Suprapubic skin (tissue), 4 donors: Measurements from ENCODE around the gene STARD13. TPM values are rescaled to one million over a fixed set of nuclear protein-coding genes. Genes with fewer than 3 reads are reported as not detected.

Source experiments
- DNase-seq, 2 donors: peaks; one replicate each; pipeline ENCODE4 v3.0.0-alpha.2; 2019; ENCODE audit warnings: low spot score in 2 of 2
- H3K27ac ChIP-seq: fragments of 200-600 bp; sonication (generic); one replicate; pipeline ENCODE4 v1.5.1; 2019
- H3K27me3 ChIP-seq: fragments of 200-600 bp; sonication (generic); one replicate; pipeline ENCODE4 v1.5.1; 2019
- H3K36me3 ChIP-seq: fragments of 200-600 bp; sonication (generic); one replicate; pipeline ENCODE4 v1.5.1; 2019
- H3K4me1 ChIP-seq: fragments of 200-600 bp; sonication (generic); one replicate; pipeline ENCODE4 v1.5.1; 2019
- H3K4me3 ChIP-seq: fragments of 200-600 bp; sonication (generic); one replicate; pipeline ENCODE4 v1.5.1; 2019; ENCODE audit warnings: mild to moderate bottlenecking
- H3K9me3 ChIP-seq: fragments of 200-600 bp; sonication (generic); one replicate; pipeline ENCODE4 v1.5.1; 2019
- CTCF ChIP-seq, 2 donors: fragments of 200-600 bp in 1 of 2; fragments of 450-650 bp in 1 of 2; sonication (generic) in 1 of 2; IDR thresholded peaks; one replicate each; pipeline ENCODE4 v1.5.1; 2016 to 2019; ENCODE audit warnings: antibody characterized with exemption in 2 of 2, mild to moderate bottlenecking in 1 of 2, moderate library complexity in 1 of 2
- EP300 ChIP-seq: sonication (generic); formaldehyde crosslinking; IDR thresholded peaks from one replicate; pipeline ENCODE4 v1.6.1; 2017; ENCODE audit warnings: antibody characterized with exemption
- POLR2A ChIP-seq, 2 donors: fragments of 450-650 bp; IDR thresholded peaks; one replicate each; pipeline ENCODE4 v1.6.1; 2017; ENCODE audit warnings: antibody characterized with exemption in 2 of 2, mild to moderate bottlenecking in 2 of 2, moderate library complexity in 2 of 2
- POLR2AphosphoS5 ChIP-seq, 3 donors: sonication (generic); formaldehyde crosslinking; IDR thresholded peaks; one replicate each; pipeline ENCODE4 v1.6.1; 2017; ENCODE audit warnings: antibody characterized with exemption in 3 of 3
- WGBS: methylation state at CpG from one replicate; pipeline ENCODE4 v1.1.5; 2018; 5-methylcytosine and 5-hydroxymethylcytosine counted together
- total RNA-seq, 4 donors: library from RNA; depleted of rRNA; stranded (reverse); fragments of >200 nt; gene quantifications; one replicate each; pipeline ENCODE4 v1.1.0, GENCODE V29; 2016

The STARD13 gene
- total RNA-seq = 10 to 100 TPM in 3 of 4 donors, 1 to 10 TPM in 1; 7.9 to 31.4 (median 15.9) TPM

- H3K9me3 ChIP-seq = no peaks in the 10 kb centered on the region
- peaks cover 44% of the 10 kb centered on the region for H3K4me1 ChIP-seq
- WGBS = 2% methylated on average over 20 of the region's 20 CpGs
- peak in 1 of 2 donors; percentile 89 for TF ChIP-seq POLR2A (IDR thresholded peaks at IDR 0.05)
- TF ChIP-seq CTCF (IDR thresholded peaks at IDR 0.05) = peak; percentile 28 to 31
- peak; percentile 28 to 89 (median 88) for TF ChIP-seq POLR2AphosphoS5 (IDR thresholded peaks at IDR 0.05)
- TF ChIP-seq EP300 = no peak
- peak; percentile 96 to 97 for DNase-seq
- H3K36me3 ChIP-seq = no peaks in the 10 kb centered on the region
- H3K27me3 ChIP-seq = no peaks in the 10 kb centered on the region
- peak within 1 kb of the TSS; percentile 67 for H3K4me3 ChIP-seq
- peak within 1 kb of the TSS; percentile 92 for H3K27ac ChIP-seq
These were observed at the start of gene STARD13 for GRCh38 chr13:33285420-33286124. Gene STARD13 (minus strand): TSS chr13:33285755. CDS start chr13:33285638, 117 bp downstream.

GRCh38 chr13:33334831-33335230, 49.3 kb upstream of the STARD13 start:
- no peak overlapping the region for H3K27ac ChIP-seq
- TF ChIP-seq POLR2AphosphoS5 (IDR thresholded peaks at IDR 0.05) = no peak
- H3K36me3 ChIP-seq = no peaks in the 10 kb centered on the region
- H3K4me3 ChIP-seq = no peak overlapping the region
- WGBS = 89% methylated on average over 7 of the region's 7 CpGs
- no peaks in the 10 kb centered on the region for H3K9me3 ChIP-seq
- DNase-seq = no peak
- H3K27me3 ChIP-seq = no peaks in the 10 kb centered on the region
- no peaks in the 10 kb centered on the region for H3K4me1 ChIP-seq

GRCh38 chr13:33331962-33332361, 46.4 kb upstream of the STARD13 start:
- DNase-seq = no peak
- TF ChIP-seq POLR2AphosphoS5 (IDR thresholded peaks at IDR 0.05) (no peak), EP300 (no peak), CTCF (IDR thresholded peaks at IDR 0.05) (no peak), POLR2A (IDR thresholded peaks at IDR 0.05) (no peak)
- WGBS = 84% methylated on average over 3 of the region's 3 CpGs
- H3K27me3 ChIP-seq = no peaks in the 10 kb centered on the region
- no peak overlapping the region for H3K27ac ChIP-seq
- no peaks in the 10 kb centered on the region for H3K9me3 ChIP-seq
- no peak overlapping the region for H3K4me3 ChIP-seq
- no peaks in the 10 kb centered on the region for H3K36me3 ChIP-seq
- H3K4me1 ChIP-seq = no peaks in the 10 kb centered on the region

GRCh38 chr13:33330483-33330882, 44.9 kb upstream of the STARD13 start:
- 88% methylated on average over 6 of the region's 6 CpGs for WGBS
- TF ChIP-seq POLR2A (IDR thresholded peaks at IDR 0.05) (no peak), CTCF (IDR thresholded peaks at IDR 0.05) (no peak), POLR2AphosphoS5 (IDR thresholded peaks at IDR 0.05) (no peak), EP300 (no peak)
- H3K27me3 ChIP-seq = no peaks in the 10 kb centered on the region
- no peak for DNase-seq
- no peaks in the 10 kb centered on the region for H3K4me1 ChIP-seq
- H3K4me3 ChIP-seq = no peak overlapping the region
- no peak overlapping the region for H3K27ac ChIP-seq
- no peaks in the 10 kb centered on the region for H3K36me3 ChIP-seq
- H3K9me3 ChIP-seq = no peaks in the 10 kb centered on the region

DNA sequence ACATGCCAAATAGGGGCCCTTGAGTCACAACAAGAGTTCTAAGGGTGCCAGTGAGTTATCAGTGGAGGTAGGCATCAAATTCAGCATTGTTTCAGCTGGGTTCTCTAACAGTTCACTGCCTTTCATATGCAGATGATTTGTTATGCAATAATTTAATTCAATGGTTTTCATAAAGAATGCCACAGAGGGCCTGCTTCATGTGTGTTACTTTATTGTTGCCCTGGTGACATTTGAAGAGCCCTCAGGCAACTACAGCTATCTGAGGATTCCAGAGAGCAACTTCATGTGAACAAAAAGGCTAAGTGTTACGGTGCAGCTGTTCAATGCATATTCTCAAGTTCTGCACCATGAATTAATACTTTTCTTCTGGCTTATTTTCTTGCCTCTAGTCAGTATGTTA, 43.1 kb upstream of the STARD13 start:
- TF ChIP-seq POLR2AphosphoS5 (IDR thresholded peaks at IDR 0.05) = no peak
- TF ChIP-seq EP300 = no peak
- TF ChIP-seq CTCF (IDR thresholded peaks at IDR 0.05) = no peak
- no peak for TF ChIP-seq POLR2A (IDR thresholded peaks at IDR 0.05)
- WGBS = 31% methylated on average over 1 of the region's 1 CpG
- H3K27ac ChIP-seq = no peak overlapping the region
- no peaks in the 10 kb centered on the region for H3K36me3 ChIP-seq
- peaks cover under 1% of the 10 kb centered on the region for H3K4me1 ChIP-seq
- H3K9me3 ChIP-seq = no peaks in the 10 kb centered on the region
- H3K27me3 ChIP-seq = no peaks in the 10 kb centered on the region
- no peak overlapping the region for H3K4me3 ChIP-seq
- DNase-seq = no peak
